Vagina (tissue), 2 donors: Measurements from ENCODE around the gene PRICKLE4. TPM values are rescaled to one million over a fixed set of nuclear protein-coding genes. Genes with fewer than 3 reads are reported as not detected.

Source experiments
- DNase-seq, 2 donors: peaks; one replicate each; pipeline ENCODE4 v3.0.0-alpha.2; 2017; ENCODE audit errors: extremely low spot score in 2 of 2
- H3K27ac ChIP-seq: fragments of 200-600 bp; sonication (generic); one replicate; pipeline ENCODE4 v1.5.1; 2019
- H3K27me3 ChIP-seq: fragments of 200-600 bp; sonication (generic); one replicate; pipeline ENCODE4 v1.5.1; 2019
- H3K36me3 ChIP-seq, 2 donors: fragments of 200-600 bp; sonication (generic); one replicate each; pipeline ENCODE4 v1.5.1; 2017 to 2019
- H3K4me1 ChIP-seq: fragments of 200-600 bp; sonication (generic); one replicate; pipeline ENCODE4 v1.5.1; 2019
- H3K4me3 ChIP-seq, 2 donors: fragments of 200-600 bp; sonication (generic); 1 replicate in 1 of 2; 2 replicates in 1 of 2; pipeline ENCODE4 v1.5.1; 2016 to 2019
- H3K9me3 ChIP-seq: fragments of 200-600 bp; sonication (generic); one replicate; pipeline ENCODE4 v1.5.1; 2019
- CTCF ChIP-seq, 3 experiments: fragments of 450-650 bp in 2 of 3; fragments of 200-600 bp in 1 of 3; sonication (generic) in 1 of 3; IDR thresholded peaks; one replicate each; pipeline ENCODE4 v1.5.1; 2017 to 2019; ENCODE audit warnings: antibody characterized with exemption in 3 of 3, mild to moderate bottlenecking in 2 of 3, moderate library complexity in 2 of 3
- POLR2A ChIP-seq, 2 donors: fragments of 450-650 bp; IDR thresholded peaks; one replicate each; pipeline ENCODE4 v1.6.1; 2017; ENCODE audit warnings: antibody characterized with exemption in 2 of 2, mild to moderate bottlenecking in 2 of 2, moderate library complexity in 2 of 2
- POLR2AphosphoS5 ChIP-seq, 2 donors: sonication (generic); formaldehyde crosslinking; IDR thresholded peaks; one replicate each; pipeline ENCODE4 v1.9.0; 2017; ENCODE audit warnings: antibody characterized with exemption in 2 of 2, mild to moderate bottlenecking in 2 of 2, low read depth in 1 of 2; ENCODE audit not compliant: insufficient read depth in 1 of 2
- intact Hi-C: fragments of 100-400 bp; cut with DNase I; formaldehyde crosslinking; loops from one replicate; pipeline ENCODE4 v1.15.1; 2023
- total RNA-seq: library from RNA; depleted of rRNA; stranded (reverse); fragments of >200 nt; gene quantifications from one replicate; pipeline ENCODE4 v1.2.3, GENCODE V29; 2016

Gene PRICKLE4, protein sequence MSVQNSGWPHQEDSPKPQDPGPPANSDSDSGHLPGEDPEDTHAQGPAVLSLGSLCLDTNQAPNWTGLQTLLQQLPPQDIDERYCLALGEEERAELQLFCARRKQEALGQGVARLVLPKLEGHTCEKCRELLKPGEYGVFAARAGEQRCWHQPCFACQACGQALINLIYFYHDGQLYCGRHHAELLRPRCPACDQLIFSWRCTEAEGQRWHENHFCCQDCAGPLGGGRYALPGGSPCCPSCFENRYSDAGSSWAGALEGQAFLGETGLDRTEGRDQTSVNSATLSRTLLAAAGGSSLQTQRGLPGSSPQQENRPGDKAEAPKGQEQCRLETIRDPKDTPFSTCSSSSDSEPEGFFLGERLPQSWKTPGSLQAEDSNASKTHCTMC
- total RNA-seq: 10.1 TPM

DNA sequence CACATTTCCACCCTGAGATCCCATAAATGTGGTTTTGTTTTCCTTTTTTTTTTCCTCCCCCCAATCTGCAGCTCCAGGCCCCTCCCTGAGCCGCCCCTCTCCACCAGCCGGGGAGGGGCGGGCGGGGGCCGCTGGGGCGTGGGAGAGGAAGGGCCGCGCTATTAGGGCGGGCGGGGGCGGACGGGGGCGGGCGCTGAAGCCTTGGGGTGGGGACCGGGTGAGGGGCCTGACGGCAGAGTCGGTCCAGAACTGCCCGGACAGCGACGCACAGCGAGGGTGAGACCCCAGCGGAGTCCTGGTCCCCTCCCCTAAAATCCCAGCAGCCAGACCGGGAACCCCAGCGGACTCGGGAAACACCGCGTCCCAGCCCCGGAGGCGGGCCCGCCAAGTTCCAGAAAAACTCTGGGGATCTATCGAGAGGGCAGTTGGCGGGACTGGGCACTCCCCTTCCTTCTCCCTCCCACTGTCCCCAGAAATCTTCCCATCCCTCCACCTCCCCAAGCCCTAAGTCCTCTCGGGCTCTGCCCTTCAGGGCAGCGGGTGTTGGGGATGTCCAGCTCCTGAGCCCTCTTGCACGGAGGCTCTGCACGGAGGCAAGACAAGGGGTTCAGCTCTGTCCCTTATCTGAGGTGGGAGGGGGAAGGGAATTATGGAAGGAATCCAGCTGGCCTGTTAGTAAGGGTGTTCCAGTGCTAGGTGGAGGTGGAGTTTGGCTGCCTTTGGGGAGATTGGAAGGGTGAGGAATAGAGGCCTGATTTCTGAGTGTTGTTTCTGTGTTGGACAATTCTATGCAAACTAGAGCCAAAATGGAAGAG, at the start of gene PRICKLE4:
Gene PRICKLE4, plus strand, starts transcription at position 232 of the 815 bp plus-strand sequence. CDS start 2,692 bp downstream, outside the sequence.
- TF ChIP-seq POLR2AphosphoS5 (IDR thresholded peaks at IDR 0.05; ENCODE audit: insufficient read depth in 1 of 2, low read depth in 1 of 2) (peak in 1 of 2 donors; percentile 17), CTCF (IDR thresholded peaks at IDR 0.05) (no peak)
- Histone ChIP-seq H3K27me3 (no peaks in the 10 kb centered on the region), H3K27ac (peak within 1 kb of the TSS; percentile 94), H3K9me3 (no peaks in the 10 kb centered on the region), H3K36me3 (peaks cover 0 to 8% of the 10 kb centered on the region in 2 donors), H3K4me1 (peaks cover 44% of the 10 kb centered on the region), H3K4me3 (peak within 1 kb of the TSS; percentile 83 to 89)
- intact Hi-C loops: loop anchor here (2.0 kb wide), 1 partner anchor 264 kb away; no protein-coding TSS in a partner anchor
- no peak for DNase-seq

DNA sequence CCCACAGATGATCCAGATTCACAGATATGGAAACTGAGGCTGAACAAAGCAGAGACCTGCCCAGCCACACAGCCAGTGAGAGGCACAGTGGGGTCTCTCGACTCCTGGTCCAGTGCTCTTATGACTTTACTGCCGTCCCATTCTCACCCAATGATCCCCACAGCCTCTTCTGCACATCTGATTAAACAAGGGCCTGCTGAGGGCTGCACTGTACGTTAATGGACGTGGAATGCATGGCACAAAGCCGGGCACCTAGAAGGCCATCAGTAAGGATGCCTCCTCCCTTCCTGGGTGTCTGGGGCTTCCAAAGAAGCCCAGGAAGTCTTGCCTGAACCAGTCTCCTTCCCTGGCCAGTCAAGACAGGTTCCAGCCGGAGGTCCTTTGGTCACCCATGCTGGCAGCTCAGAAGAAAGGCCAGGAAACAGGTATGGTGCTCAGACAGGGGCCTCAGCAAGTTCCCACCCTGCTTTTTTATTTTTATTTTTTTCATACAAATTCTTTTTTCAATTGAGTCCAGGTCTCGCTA, 49.0 kb upstream of the PRICKLE4 start:
- intact Hi-C loops: no loop called here
- Histone ChIP-seq H3K4me1 (peaks cover 65% of the 10 kb centered on the region), H3K9me3 (no peaks in the 10 kb centered on the region), H3K4me3 (no peak overlapping the region), H3K27me3 (no peaks in the 10 kb centered on the region), H3K36me3 (no peaks in the 10 kb centered on the region), H3K27ac (no peak overlapping the region)
- no peak for TF ChIP-seq CTCF (IDR thresholded peaks at IDR 0.05)
- no peak for TF ChIP-seq POLR2A (IDR thresholded peaks at IDR 0.05)
- no peak for TF ChIP-seq POLR2AphosphoS5 (IDR thresholded peaks at IDR 0.05; ENCODE audit: insufficient read depth in 1 of 2, low read depth in 1 of 2)
- DNase-seq: no peak

GRCh38 chr6:41732149-41732548, 48.4 kb upstream of the PRICKLE4 start:
- intact Hi-C loops: no loop called here
- TF ChIP-seq POLR2A (IDR thresholded peaks at IDR 0.05) (no peak), CTCF (IDR thresholded peaks at IDR 0.05) (no peak), POLR2AphosphoS5 (IDR thresholded peaks at IDR 0.05; ENCODE audit: insufficient read depth in 1 of 2, low read depth in 1 of 2) (no peak)

DNA sequence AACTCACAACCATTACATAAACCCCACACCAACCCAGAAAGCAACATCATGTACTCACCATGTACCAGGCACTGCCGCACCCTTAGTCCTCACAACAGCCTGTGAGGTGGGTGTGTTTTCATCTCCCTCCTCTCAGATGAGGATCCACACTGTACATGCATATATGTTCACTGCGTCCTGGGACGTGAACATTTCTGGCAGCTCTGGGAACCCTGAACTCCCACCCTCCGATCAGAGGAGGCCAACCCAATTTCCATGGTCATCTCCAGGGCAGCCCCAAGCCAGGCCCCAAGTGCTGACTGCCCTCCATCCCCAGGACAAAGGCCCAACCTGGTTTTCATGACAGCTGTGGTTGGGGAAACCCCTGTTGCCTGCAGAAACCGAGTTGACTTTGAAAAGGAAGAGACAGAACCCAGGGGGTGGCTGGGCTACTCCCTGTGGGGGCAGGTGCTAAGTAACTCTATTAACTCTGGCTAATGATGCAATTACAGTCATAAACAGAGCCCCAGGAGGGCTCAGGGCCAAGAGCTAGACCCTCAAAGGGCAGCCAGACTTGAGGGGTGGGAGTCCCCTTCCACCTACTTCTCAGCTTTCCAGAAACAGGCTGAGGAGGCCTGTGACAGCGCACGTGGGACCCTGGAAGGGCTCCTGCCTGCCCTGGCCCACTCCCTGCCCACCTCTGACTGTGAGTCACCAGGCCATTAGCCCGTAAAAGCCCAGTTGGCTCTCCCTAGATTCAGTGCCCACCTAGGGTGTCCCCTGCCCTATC, 47.8 kb upstream of the PRICKLE4 start:
- TF ChIP-seq CTCF (IDR thresholded peaks at IDR 0.05) (no peak), POLR2A (IDR thresholded peaks at IDR 0.05) (no peak), POLR2AphosphoS5 (IDR thresholded peaks at IDR 0.05; ENCODE audit: insufficient read depth in 1 of 2, low read depth in 1 of 2) (peak; percentile 13 to 22)
- H3K27me3 ChIP-seq: no peaks in the 10 kb centered on the region
- no peak for DNase-seq
- intact Hi-C loops: no loop called here
- no peaks in the 10 kb centered on the region for H3K9me3 ChIP-seq
- H3K4me3 ChIP-seq: peak overlapping the region; percentile 84 to 94
- H3K4me1 ChIP-seq: peaks cover 61% of the 10 kb centered on the region
- no peaks in the 10 kb centered on the region for H3K36me3 ChIP-seq
- H3K27ac ChIP-seq: peak overlapping the region; percentile 98

More at GRCh38 chr6:41732149-41732548, 48.4 kb upstream of the PRICKLE4 start:
- no peaks in the 10 kb centered on the region for H3K27me3 ChIP-seq
- H3K4me3 ChIP-seq: no peak overlapping the region
- no peaks in the 10 kb centered on the region for H3K36me3 ChIP-seq
- H3K9me3 ChIP-seq: no peaks in the 10 kb centered on the region
- H3K27ac ChIP-seq: no peak overlapping the region
- peaks cover 65% of the 10 kb centered on the region for H3K4me1 ChIP-seq
- no peak for DNase-seq
